SK-N-MC (cell line): ENCODE measurements around the gene C9orf50.

Experiments
- EZH2 ChIP-seq: fragments of 200-600 bp; sonication (generic); IDR thresholded peaks from one replicate; pipeline ENCODE4 v1.6.1; 2017; ENCODE audit warnings: antibody characterized with exemption
- POLR2AphosphoS5 ChIP-seq: IDR thresholded peaks from 2 replicates; pipeline ENCODE4 v1.6.1; 2012; ENCODE audit warnings: mild to moderate bottlenecking, low read depth, low read length, borderline replicate concordance

DNA sequence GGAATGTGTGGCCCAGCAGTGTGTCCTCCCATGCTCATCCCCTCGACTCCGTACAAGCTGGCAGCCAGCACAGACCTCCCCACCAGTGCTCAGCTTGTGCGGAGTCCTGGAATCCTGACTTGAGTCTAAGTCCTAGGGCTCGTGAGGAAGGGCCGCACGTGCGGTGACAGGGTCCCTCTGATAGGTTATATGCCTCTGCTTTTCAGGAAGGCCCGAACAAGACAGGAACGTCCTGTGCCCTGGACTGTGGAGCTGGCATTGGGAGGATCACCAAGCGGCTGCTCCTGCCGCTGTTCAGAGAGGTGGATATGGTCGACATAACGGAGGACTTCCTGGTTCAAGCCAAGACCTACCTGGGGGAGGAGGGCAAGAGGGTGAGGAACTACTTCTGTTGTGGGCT is 12.9 kb upstream of the C9orf50 start:
- peak; percentile 19; the same call in 1 of the 2 replicates for TF ChIP-seq POLR2AphosphoS5
- TF ChIP-seq EZH2: no peak
